WTC11 (cell line): Measurements from ENCODE around the gene UNC93A.

ENCODE experiments used
- ATF3 ChIP-seq: sonication (generic); formaldehyde crosslinking; conservative IDR thresholded peaks from 2 replicates; pipeline ENCODE4 v1.8.1; 2022; ENCODE audit warnings: mild to moderate bottlenecking, missing genetic modification reagents
- IRF1 ChIP-seq: sonication (generic); formaldehyde crosslinking; IDR thresholded peaks from 2 replicates; pipeline ENCODE4 v1.8.0; 2023; ENCODE audit warnings: missing genetic modification reagents
- IRF2 ChIP-seq: sonication (generic); formaldehyde crosslinking; IDR thresholded peaks from 2 replicates; pipeline ENCODE4 v1.8.0; 2022; ENCODE audit warnings: low read depth, missing genetic modification reagents, borderline replicate concordance
- NR1H2 ChIP-seq: sonication (generic); formaldehyde crosslinking; IDR thresholded peaks from 2 replicates; pipeline ENCODE4 v1.9.0; 2021; ENCODE audit warnings: mild to moderate bottlenecking, moderate library complexity, missing genetic modification reagents
- TF ChIP-seq, protein P1 (sequence below): fragments of 200-600 bp; IDR thresholded peaks from 2 replicates; pipeline ENCODE4 v1.8.0; 2022; ENCODE audit warnings: antibody characterized with exemption

GRCh38 chr6:167341665-167342655 lies 50.8 kb downstream of the UNC93A start:
- TF ChIP-seq NR1H2 (CRISPR knock-in tag): no peak
- TF ChIP-seq, protein P1, sequence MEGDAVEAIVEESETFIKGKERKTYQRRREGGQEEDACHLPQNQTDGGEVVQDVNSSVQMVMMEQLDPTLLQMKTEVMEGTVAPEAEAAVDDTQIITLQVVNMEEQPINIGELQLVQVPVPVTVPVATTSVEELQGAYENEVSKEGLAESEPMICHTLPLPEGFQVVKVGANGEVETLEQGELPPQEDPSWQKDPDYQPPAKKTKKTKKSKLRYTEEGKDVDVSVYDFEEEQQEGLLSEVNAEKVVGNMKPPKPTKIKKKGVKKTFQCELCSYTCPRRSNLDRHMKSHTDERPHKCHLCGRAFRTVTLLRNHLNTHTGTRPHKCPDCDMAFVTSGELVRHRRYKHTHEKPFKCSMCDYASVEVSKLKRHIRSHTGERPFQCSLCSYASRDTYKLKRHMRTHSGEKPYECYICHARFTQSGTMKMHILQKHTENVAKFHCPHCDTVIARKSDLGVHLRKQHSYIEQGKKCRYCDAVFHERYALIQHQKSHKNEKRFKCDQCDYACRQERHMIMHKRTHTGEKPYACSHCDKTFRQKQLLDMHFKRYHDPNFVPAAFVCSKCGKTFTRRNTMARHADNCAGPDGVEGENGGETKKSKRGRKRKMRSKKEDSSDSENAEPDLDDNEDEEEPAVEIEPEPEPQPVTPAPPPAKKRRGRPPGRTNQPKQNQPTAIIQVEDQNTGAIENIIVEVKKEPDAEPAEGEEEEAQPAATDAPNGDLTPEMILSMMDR: no peak
- TF ChIP-seq IRF2 (CRISPR knock-in tag): no peak
- no peak for TF ChIP-seq ATF3 (CRISPR knock-in tag)
- no peak for TF ChIP-seq IRF1 (CRISPR knock-in tag)
